Sigmoid colon (tissue), 7 donors: Measurements from ENCODE around the gene NUCB1. TPM values are rescaled to one million over a fixed set of nuclear protein-coding genes. Genes with fewer than 3 reads are reported as not detected.

Experiments used
- DNase-seq: peaks from one replicate; pipeline ENCODE4 v3.0.0-alpha.2; 2019
- H3K27ac ChIP-seq, 4 donors: fragments of 200-600 bp; sonication (generic); one replicate each; pipeline ENCODE4 v1.5.1; 2016 to 2019; ENCODE audit warnings: mild to moderate bottlenecking in 1 of 4
- H3K27me3 ChIP-seq, 3 donors: fragments of 200-600 bp; sonication (generic); one replicate each; pipeline ENCODE4 v1.5.1; 2019; ENCODE audit warnings: mild to moderate bottlenecking in 1 of 3
- H3K36me3 ChIP-seq, 4 donors: fragments of 200-600 bp; sonication (generic); one replicate each; pipeline ENCODE4 v1.5.1; 2016 to 2019
- H3K4me1 ChIP-seq, 4 donors: fragments of 200-600 bp; sonication (generic); one replicate each; pipeline ENCODE4 v1.5.1; 2017 to 2019
- H3K4me3 ChIP-seq, 4 donors: fragments of 200-600 bp; sonication (generic); one replicate each; pipeline ENCODE4 v1.5.1; 2017 to 2019; ENCODE audit warnings: mild to moderate bottlenecking in 2 of 4, moderate library complexity in 1 of 4
- H3K9me3 ChIP-seq, 4 donors: fragments of 200-600 bp in 3 of 4; sonication (generic) in 3 of 4; one replicate each; pipeline versions ENCODE4 v1.5.1 to v1.6.1; 2013 to 2019
- CTCF ChIP-seq, 4 experiments: fragments of 450-650 bp in 3 of 4; fragments of 200-600 bp in 1 of 4; IDR thresholded peaks; one replicate each; pipeline ENCODE4 v1.5.1; 2016 to 2019; ENCODE audit warnings: antibody characterized with exemption in 4 of 4, mild to moderate bottlenecking in 3 of 4, moderate library complexity in 2 of 4
- EP300 ChIP-seq, 4 donors: sonication (generic); formaldehyde crosslinking; IDR thresholded peaks; one replicate each; pipeline ENCODE4 v1.6.1; 2017; ENCODE audit warnings: antibody characterized with exemption in 4 of 4
- POLR2A ChIP-seq, 2 donors: fragments of 450-650 bp; IDR thresholded peaks; one replicate each; pipeline ENCODE4 v1.6.1; 2016; ENCODE audit warnings: antibody characterized with exemption in 2 of 2, mild to moderate bottlenecking in 2 of 2, moderate library complexity in 2 of 2
- POLR2AphosphoS5 ChIP-seq, 4 donors: sonication (generic); formaldehyde crosslinking; IDR thresholded peaks; one replicate each; pipeline ENCODE4 v1.6.1; 2017; ENCODE audit warnings: antibody characterized with exemption in 4 of 4
- WGBS, 2 donors: extraction: QIAGEN DNeasy Blood & Tissue Kit; methylation state at CpG; one replicate each; pipeline ENCODE4 v1.1.7; 2013; 5-methylcytosine and 5-hydroxymethylcytosine counted together
- intact Hi-C: fragments of 100-400 bp; cut with DNase I; formaldehyde crosslinking; loops from one replicate; pipeline ENCODE4 v1.15.1; 2023
- polyA plus RNA-seq, 3 donors: library from polyadenylated mRNA; stranded (reverse); fragments of 200-250 nt; gene quantifications; one replicate each; pipeline ENCODE4 v1.2.3, GENCODE V29; 2013
- total RNA-seq, 4 donors: library from RNA; depleted of rRNA; stranded (reverse); fragments of >200 nt; gene quantifications; one replicate each; pipeline ENCODE4 v1.1.0, GENCODE V29; 2016
- donor health status: healthy with polysubstance abuse.
- donor health status: Bipolar disorder and iron deficiency.
- donor health status: healthy.

The NUCB1 gene
- 100 to 1,000 TPM; 153 to 275 (median 176) TPM for total RNA-seq
- 100 to 1,000 TPM in 1 of 3 donors, 10 to 100 TPM in 2; 43.0 to 303 (median 66.7) TPM for polyA plus RNA-seq

GRCh38 chr19:48899781-48900476 is at the start of gene NUCB1:
Gene NUCB1, plus strand, starts transcription at chr19:48900312. Its CDS starts 485 bp downstream, at chr19:48900797.
- H3K27ac ChIP-seq = peak within 1 kb of the TSS; percentile 88 to 91 (median 89)
- peaks cover 0 to 49% (median 44%) of the 10 kb centered on the region in 4 donors for H3K4me1 ChIP-seq
- H3K9me3 ChIP-seq = no peaks in the 10 kb centered on the region
- TF ChIP-seq POLR2A (IDR thresholded peaks at IDR 0.05) (peak; percentile 37 to 66), POLR2AphosphoS5 (IDR thresholded peaks at IDR 0.05) (peak; percentile 80 to 87 (median 86)), EP300 (IDR thresholded peaks at IDR 0.05) (peak in 2 of 4 donors; percentile 60 to 87), CTCF (IDR thresholded peaks at IDR 0.05) (peak in 1 of 4 experiments; percentile 30)
- peaks cover 0 to 12% (median 6%) of the 10 kb centered on the region in 4 donors for H3K36me3 ChIP-seq
- WGBS, 2 donors = 7% methylated on average over 34 of the region's 34 CpGs
- peak within 1 kb of the TSS; percentile 73 to 92 (median 84) for H3K4me3 ChIP-seq
- DNase-seq = peak; percentile 100
- intact Hi-C loops = loop anchor here (5.0 kb wide), 1 partner anchor 52 kb away; the partner anchor contains the start of gene BAX
- H3K27me3 ChIP-seq = no peaks in the 10 kb centered on the region

GRCh38 chr19:48852292-48852691 is 47.8 kb upstream of the NUCB1 start:
- no peaks in the 10 kb centered on the region for H3K4me1 ChIP-seq
- TF ChIP-seq POLR2A (IDR thresholded peaks at IDR 0.05) (no peak), CTCF (IDR thresholded peaks at IDR 0.05) (no peak), POLR2AphosphoS5 (IDR thresholded peaks at IDR 0.05) (no peak), EP300 (IDR thresholded peaks at IDR 0.05) (no peak)
- no peaks in the 10 kb centered on the region for H3K27me3 ChIP-seq
- no peak for DNase-seq
- WGBS, 2 donors = 95% methylated on average over 4 of the region's 4 CpGs
- H3K27ac ChIP-seq = no peak overlapping the region
- H3K4me3 ChIP-seq = no peak overlapping the region
- H3K36me3 ChIP-seq = peaks cover 0 to 17% (median 0%) of the 10 kb centered on the region in 4 donors
- H3K9me3 ChIP-seq = no peaks in the 10 kb centered on the region
- intact Hi-C loops = no loop called here

GRCh38 chr19:48853483-48853882 is 46.6 kb upstream of the NUCB1 start:
- H3K27me3 ChIP-seq = no peaks in the 10 kb centered on the region
- intact Hi-C loops = no loop called here
- H3K36me3 ChIP-seq = peaks cover 0 to 10% (median 0%) of the 10 kb centered on the region in 4 donors
- H3K4me3 ChIP-seq = no peak overlapping the region
- no peak overlapping the region for H3K27ac ChIP-seq
- no peaks in the 10 kb centered on the region for H3K9me3 ChIP-seq
- no peaks in the 10 kb centered on the region for H3K4me1 ChIP-seq
- TF ChIP-seq POLR2AphosphoS5 (IDR thresholded peaks at IDR 0.05) (no peak), EP300 (IDR thresholded peaks at IDR 0.05) (no peak), CTCF (IDR thresholded peaks at IDR 0.05) (no peak), POLR2A (IDR thresholded peaks at IDR 0.05) (no peak)
- no peak for DNase-seq
- 93 to 94% methylated on average over 8 of the region's 8 CpGs for WGBS, 2 donors

GRCh38 chr19:48854103-48854502 is 46.0 kb upstream of the NUCB1 start:
- H3K4me1 ChIP-seq = no peaks in the 10 kb centered on the region
- intact Hi-C loops = no loop called here
- DNase-seq = no peak
- H3K36me3 ChIP-seq = peaks cover 0 to 6% (median 0%) of the 10 kb centered on the region in 4 donors
- H3K27me3 ChIP-seq = no peaks in the 10 kb centered on the region
- H3K4me3 ChIP-seq = no peak overlapping the region
- WGBS, 2 donors = 88 to 92% methylated on average over 7 of the region's 7 CpGs
- TF ChIP-seq EP300 (IDR thresholded peaks at IDR 0.05) = no peak
- no peak for TF ChIP-seq CTCF (IDR thresholded peaks at IDR 0.05)
- TF ChIP-seq POLR2AphosphoS5 (IDR thresholded peaks at IDR 0.05) = no peak
- no peak for TF ChIP-seq POLR2A (IDR thresholded peaks at IDR 0.05)
- H3K9me3 ChIP-seq = no peaks in the 10 kb centered on the region
- H3K27ac ChIP-seq = no peak overlapping the region
